Measurements from ENCODE around the gene PRUNE2.

The PRUNE2 gene

DNA sequence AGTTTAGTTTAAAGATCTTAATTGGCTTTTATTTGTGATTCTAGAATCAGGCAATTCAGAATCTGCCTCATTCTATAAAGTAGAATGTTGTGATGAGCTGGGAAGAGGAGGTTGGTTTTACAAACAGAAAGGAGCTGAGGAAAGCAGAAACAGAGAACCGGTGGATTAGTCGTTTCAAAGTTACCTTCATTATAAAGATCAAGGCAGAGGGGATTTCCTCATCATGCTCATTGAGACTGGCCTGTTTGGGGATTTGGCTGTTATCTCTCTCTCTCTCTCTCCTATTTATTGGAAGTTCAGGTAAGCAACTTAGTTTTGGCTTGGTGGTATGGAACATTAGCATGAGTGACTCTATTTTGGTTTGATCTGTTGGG lies 313.0 kb downstream of the PRUNE2 start:
- DNase-seq, result no peak

DNA sequence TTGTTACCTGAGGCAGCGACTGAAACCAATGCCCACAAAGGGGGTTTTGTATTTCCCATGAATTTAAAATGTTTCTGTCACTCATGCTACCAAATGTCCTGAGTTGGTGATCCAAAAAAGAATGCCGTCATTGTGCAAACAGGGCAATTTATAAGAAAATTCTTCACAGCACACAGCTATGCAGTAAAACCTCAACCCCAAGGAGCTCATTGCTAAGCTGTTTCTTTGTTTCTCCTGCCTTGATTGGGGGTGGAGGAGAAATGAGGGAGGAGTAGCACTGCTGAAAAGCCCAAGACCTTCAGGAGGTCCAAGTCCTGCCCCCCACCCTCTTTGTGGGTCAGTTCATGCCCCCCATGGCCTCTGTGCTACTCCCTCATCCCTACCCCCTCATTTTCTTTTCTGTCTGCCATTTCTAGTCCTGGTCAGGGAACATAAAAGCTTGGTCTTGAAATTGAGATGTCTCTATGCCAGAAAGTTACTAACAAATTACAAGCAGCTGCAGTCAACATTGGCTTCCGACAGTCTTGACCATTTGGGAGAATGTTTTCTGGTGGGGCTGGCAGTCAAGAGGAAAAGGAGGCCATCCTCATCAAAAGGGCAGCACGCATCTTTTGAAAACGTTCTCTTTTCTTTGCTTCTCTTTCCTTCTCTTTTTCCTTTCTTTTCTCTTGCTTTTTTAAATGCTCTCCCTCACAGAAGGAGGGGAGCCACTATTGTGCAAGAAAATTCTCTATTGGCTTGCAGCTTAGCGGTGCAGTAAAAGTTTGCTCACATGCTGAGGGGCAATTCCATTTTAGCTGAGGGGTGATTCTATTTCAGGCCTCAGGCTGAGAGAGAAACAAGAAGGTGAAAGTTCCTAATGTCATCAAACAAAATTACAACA lies 313.6 kb downstream of the PRUNE2 start:
- DNase-seq, result peak; percentile 37

DNA sequence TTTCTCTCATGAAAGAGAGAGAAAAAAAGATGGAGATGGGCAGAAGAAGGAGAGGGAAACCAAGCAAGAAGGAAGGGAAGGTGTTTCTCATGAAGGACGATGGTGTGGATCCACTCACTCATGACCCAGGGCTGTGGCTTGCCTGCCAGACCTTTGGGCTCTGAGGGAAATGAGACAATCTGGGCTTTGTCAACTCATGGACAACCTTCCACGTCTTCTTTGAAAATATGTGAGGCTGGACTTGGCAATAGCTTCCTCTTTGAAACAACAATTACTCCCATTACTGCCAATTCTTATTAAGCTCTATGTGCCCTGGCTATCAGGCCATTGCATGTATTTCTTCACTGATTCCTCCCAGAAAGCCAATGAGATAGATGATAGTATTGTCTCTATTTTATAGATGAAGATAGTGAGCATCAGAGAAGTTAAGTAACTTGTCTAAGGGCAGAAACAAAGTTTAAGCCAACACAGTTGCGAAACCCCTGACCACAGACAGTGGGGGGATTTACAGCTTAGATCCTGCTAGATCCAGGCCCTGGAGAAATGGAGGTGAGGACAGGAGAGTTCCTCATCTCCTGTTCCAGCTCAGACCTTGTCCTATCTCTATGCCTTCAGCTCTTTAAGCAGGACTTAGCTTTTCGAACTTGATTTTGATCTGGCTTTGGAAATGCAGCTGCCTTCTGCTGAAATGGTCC lies 314.5 kb downstream of the PRUNE2 start:
- DNase-seq, result no peak

DNA sequence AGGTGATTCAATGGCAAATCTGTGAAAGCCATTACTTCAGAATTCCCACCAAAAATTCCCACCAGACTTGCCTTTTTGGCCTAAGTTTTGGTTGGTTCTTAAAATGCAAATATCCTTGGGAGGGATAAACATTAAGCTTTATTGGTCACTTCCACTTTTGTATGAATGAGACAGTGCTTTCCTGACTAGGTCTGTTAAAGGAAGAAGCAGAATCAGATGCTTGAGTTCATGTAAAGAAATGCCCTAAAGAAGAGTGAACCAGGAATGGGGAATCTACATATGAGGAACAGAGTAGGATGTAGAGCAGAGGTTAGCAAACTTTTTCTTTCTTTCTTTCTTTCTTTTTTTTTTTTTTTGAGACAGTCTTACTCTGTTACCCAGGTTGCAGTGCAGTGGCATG lies 317.6 kb downstream of the PRUNE2 start:
- no peak for DNase-seq

DNA sequence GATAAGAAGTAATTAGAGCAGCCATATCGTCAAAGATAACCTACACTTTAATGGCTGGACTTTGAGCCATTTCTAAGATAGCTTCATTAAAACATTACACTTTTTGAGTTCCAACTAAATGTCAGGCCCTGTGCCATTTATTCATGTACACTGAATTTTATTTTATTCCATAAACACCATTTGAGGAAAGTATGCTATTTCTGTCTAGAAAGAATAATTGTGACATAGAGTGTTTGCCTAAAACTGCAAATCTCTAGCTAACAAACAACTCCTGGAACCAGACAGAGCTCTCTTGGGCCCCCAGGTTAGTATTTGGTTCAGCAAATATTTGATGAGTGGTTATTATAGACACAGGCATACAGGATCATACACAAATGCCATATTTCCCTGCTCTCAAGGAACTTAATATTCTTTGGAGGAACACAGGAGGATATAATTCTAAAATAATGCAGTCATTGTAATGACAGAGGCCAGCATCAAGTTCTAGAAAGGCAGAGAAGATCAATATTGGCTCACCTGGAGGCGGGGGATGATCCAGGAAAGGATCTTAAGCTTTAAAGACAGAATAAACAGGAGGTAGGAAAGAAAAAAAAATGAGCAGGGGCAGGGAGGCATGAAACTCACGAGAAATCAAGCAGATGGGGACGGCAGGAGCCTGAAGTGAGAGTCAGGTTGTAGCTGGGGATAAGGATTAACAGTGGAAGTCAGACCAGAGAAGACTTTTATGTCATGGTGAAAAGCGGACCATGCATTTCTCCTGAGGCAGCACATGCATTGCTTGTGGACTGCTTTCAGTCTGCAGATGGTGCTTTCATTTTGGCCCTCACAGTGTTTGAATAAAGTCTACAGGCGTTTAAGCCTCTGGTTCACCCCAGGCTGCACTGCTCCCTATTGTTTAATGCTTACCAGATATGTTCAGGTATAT lies 319.3 kb downstream of the PRUNE2 start:
- no peak for DNase-seq

DNA sequence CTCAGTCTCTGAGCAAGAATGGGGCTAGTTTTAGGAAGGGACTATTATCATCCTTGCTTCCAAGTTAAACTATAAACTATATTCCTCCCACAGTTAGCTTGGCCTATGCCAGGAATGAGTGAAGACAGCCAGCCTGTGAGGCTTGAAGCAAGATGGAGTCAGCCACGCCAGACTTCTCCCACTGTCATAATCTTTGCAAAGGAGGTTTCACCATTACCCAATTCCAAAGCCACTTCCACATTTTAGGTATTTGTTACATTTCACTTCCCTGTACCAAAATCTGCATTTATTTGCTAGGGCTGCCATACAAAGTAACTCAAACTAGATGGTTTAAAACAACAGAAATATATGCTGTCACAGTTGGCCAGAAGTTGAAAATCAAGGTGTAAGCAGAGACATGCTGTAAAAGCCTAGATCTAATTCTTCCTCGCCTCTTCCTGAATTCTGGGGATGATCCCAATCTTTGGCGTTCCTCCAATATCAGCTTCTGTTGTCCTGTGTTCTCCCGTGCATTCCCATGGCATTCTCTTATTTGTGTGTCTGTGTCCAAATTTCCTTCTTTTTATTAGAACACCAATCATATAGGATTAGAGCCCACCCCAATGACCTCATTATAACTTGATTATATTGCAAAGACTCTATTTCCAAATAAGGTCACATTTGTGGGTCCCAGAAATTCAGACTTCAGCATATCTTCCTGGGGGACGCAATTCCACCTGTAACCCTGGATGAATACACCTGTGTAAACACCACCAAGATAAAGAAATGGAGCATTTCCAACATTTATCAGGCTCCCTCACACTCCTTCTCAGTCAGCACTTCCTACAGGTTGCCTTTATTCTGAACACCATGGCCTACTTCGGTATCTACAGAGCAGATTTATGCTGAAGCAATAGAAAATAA lies 320.2 kb downstream of the PRUNE2 start:
- no peak for DNase-seq

DNA sequence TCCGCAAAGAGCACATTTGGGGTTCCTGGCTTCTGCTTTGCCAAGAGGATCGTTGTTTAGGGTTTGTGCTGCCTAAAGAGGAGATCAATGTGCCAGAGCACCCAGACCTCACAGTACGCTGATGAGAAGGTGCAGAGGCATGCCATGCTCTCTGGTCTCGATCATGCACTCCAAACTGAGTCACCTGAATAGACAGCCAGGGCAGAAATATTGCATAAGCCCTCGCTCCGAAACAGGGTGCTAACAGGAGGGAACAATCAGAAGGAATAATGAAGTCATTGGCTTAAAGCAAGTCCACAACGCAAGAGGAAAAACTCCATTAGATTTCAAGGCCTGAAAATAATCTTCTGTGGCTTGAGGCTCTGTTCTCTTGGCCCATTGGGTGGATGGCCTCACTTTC lies 322.7 kb downstream of the PRUNE2 start:
- no peak for DNase-seq

DNA sequence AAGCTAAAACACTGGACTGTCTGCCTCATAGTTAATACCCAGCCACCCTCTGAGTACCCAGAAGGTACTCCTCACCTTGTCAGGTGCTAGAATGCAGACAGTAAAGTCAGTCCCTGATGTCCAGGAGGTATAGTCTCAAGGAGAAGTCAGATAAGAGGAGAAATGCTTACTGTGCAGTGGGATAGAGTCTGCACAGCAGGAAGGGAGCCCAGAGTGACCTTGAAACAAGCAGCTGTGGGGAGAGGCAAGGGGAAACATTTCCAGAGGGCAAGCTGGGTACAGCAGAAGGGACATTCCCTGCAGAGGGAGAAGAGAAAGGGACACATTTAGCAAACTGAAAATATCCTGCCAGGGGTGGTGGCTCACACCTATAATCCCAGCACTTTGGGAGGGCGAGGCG lies 324.2 kb downstream of the PRUNE2 start:
- DNase-seq, result no peak

DNA sequence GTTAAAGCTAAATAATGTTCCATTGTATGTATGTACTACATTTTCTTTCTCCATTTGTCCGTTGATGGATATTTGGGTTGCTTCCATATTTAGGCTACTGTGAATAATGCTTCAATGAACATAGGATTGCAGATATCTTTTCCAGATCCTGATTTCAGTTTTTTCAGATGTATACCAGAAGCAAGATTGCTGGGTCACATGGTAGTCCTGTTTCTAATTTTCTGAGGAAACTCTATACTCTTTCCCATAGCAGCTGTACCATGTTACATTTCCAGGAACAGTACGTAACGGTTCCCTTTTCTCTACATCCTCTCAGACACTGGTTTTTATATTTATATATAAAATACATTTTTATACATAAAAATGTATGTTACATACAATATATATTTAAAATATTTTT lies 325.1 kb downstream of the PRUNE2 start:
- DNase-seq, result no peak

DNA sequence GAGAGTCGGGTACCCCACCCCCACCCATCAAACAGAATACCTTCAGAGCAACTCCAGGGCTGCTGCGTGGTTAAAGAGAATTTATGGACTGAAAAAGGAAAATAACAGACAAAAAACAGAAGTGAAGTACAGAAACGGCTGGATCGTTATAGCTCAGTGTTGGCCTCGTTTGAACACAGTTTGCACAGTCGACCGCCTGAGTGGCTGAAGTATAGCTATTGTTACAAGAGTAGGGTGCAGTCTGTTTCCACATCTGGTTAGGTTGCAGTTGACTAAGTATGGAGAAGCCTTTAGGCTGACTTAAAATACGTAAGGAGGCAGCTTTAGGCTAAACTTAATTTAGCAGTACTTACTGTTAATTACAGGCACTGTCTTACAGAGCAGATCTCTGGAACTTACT lies 325.7 kb downstream of the PRUNE2 start:
- no peak for DNase-seq

DNA sequence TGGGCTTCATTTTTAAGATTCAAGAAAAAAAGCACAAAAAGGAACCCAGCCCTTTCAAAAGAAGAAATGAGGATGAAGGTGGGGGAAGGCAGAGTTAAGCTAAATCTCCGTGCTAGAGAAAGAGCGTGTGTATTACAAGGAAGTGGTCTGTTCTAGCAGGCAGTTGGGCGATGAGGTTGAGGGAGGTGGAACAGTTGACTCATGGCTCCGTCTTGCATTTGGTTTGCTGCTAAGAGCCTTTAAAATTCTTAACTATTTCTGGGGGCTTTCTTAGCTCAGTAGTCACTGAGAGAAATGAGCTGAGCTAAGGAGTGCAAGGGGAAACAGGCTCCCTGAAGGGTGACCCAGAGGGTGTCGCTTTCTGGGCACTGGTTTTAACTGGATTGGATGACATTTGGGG lies 329.6 kb downstream of the PRUNE2 start:
- DNase-seq, result peak; percentile 51

DNA sequence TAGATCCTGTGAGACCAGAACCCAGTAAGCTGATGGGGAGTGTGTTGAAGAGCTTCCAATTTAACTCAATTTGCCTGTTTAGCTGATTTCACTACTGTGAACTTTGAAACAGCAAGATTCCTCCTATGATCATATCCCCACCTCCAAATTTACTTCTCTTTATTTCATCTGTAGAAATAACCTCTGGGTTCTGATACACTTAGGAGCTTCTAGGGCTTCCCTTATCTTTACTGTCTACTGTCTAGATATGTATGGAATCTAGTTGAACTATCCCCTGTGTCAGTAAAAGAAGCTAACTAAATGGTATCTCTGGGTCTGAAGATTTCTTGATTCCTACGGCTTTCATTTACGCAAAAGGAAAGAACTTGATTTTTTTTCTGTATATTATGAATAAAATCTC lies 330.2 kb downstream of the PRUNE2 start:
- DNase-seq, result no peak

DNA sequence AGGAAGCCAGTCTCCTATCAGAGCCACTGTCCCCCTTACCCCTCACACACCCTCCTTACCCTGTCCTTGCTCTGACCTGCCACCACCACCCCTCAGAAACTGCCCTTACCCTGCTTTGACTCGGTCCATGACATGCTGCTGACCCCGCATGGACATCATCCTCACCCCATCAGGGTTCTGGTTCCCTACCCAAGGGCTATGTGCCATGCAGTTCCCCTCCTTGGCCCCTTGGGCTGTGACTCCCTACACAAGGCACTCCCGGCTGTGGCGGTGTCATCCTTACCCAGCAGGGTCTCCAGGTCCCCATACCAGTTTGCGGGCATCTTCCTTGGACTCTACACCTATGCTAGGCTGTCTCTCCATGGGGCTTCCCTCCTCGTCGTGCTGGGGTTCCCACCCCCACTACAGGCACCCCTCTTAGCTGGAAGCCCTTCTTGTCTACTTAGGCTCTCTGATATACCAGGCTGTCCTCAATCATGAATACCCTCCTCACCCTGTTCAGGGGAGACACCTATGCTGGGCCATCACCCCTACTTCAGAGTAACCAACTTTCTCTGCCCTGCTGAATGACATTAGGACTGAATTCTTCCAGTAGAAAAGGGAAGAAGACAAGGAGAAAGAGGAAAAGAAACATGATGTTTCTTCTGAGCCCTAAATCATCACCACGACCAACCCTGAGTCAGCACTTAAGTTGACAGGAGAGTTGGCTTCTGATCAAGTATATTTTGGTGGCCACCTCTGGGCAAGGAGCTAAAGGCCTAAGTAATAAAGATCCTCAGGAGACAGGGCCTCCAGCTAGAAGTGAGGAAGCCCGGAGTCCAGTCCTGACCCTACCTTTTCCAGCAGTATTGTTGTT lies 331.8 kb downstream of the PRUNE2 start:
- DNase-seq, result no peak

DNA sequence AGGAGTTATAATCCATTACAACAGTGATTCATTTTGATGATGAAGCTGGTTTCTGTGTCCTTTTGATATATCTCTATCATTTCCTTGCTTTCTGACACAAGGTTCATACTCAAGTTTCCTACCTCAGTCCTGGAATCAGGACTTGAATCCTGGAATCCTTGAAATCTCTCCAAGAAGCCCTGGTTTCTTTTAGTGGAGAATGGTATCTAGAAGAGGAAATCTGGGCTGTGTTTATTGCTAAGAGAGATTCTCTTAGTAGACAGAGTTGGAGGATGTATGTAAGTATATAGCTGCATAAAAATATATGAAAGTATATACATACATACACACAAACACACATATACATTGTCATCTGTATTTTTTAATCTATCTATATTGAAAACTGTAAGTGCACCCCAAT lies 332.5 kb downstream of the PRUNE2 start:
- no peak for DNase-seq

DNA sequence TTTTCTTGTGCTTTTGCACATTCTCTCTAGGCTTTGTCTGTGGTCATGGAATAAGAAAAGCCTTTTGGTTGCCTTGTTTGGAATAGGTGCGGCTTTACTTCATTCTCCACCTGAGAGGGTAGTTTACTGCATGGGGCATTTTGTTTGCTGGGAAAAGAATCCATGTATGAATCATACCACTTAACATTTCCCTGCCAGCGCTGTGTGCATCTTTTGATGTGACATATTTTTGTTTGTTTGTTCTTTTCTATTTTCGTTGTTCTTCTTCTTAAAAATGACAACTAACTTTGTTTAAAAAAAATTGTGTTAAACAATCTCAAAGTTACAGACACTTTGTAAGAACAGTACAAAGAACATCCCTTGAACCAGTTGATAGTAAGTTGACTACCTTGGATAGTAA lies 333.8 kb downstream of the PRUNE2 start:
- DNase-seq, result no peak

DNA sequence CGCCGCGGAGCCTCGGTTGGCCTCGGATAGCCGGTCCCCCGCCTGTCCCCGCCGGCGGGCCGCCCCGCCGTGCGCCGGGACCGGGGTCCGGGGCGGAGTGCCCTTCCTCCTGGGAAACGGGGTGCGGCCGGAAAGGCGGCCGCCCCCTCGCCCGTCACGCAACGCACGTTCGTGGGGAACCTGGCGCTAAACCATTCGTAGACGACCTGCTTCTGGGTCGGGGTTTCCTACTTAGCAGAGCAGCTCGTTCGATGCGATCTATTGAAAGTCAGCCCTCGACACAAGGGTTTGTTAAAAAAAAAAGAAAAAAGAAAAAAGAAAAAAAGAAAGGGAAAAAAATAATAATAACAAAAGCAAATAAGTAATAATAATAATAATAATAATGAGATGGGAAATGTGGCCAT lies 334.2 kb downstream of the PRUNE2 start:
- no peak for DNase-seq

DNA sequence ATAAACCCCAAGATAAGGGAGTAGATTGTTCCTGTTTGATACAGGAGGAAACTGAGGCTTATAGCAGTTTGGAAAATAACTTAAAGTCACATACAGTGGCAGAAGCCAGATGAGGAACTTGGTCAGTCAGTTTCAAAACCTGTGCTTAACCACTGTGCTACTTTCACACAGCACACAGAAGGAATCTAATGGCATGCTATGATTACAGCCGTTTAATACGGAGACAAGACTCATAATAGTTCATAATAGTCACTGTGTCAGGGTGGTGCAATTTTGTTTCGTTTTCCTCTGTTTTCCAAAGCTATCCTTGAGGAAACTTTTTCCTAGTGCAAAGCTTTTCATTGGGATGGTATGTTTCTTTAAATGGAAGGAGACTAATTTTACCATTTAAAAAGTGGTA lies 334.6 kb downstream of the PRUNE2 start:
- DNase-seq, result no peak

DNA sequence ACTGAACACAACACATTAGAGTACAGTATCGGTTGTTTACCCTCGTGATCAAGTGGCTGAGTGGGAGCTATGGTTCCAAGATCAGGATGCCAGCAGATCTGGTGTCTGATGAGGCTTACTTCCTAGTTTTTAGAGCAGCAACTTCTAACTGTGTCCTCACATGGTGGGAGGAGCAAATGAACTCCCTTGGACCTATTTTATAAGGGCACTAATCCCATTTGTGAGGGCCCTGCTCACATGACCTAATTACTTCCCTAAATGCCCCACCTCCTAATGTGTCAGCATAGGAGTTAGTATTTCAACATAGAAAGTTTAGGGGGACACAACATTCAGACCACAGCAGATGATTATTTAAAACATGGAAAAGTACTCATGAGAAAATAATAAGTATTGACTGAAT lies 335.1 kb downstream of the PRUNE2 start:
- no peak for DNase-seq

DNA sequence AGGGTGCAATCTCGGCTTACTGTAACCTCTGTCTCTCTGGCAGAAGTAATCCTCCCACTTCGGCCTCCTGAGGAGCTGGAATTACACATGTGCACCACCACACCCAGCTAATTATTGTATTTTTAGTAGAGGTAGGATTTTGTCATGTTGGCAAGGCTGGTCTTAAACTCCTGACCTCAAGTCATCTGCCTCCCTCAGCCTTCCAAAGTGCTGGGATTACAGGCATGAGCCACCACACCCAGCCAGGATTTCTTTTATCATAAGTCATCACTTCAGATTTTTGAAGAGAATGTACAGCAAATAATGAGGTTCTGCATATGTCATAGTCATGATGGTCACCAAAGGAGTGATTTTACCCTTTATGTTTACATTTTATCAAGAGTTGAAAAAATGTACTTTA lies 338.8 kb downstream of the PRUNE2 start:
- no peak for DNase-seq

DNA sequence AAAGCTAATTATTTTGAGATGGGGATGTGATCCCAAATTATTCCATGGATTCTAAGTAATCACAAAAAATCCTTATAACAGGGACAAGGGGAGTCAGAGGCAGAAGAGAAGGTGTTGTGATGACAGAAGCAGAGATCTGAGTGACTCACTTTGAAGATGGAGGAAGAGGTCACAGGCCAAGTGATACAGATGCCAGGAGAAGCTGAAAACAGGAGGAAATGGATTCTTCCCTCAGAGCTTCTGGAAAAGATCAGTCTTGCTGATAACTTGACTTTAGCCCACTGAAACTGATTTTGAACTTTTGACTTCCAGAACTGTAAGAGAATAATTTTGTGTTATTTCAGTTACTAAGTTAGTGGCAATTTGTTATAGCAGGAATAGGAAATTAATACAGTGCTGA lies 341.6 kb downstream of the PRUNE2 start:
- DNase-seq, result no peak

DNA sequence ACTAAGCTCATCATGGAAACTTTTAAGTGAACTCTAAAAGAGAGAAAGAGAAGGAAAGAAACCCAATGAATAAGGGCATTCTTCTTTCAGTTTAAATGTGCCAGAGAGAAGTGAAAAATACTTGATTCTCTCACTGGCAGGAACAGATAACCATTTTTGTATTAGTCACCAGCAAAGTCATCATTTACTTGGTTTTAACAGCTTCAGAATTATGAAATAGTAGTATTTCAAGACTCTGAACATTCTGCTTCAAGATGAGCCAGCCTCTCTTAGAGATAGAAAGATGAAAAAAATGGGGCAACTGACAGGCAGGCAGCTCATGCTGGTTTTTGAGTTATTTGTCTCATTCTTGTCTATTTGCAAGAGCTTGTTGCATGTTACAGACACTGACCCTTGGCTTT lies 343.4 kb downstream of the PRUNE2 start:
- DNase-seq, result no peak
